K562 (cell line): ENCODE data around the gene RNF151. TPM values are rescaled to one million over a fixed set of nuclear protein-coding genes. Genes with fewer than 3 reads are reported as not detected.

ENCODE experiments used
- BACH1 ChIP-seq: fragments of 200-800 bp; sonication (Bioruptor generic); IDR thresholded peaks from 2 replicates; pipeline ENCODE4 v1.6.1; 2016; ENCODE audit warnings: missing genetic modification characterization, missing compliant biosample characterization
- BMI1 ChIP-seq: fragments of 150-350 bp; IDR thresholded peaks from 2 replicates; pipeline ENCODE4 v1.6.1; 2014; ENCODE audit warnings: low read length
- CCNT2 ChIP-seq: IDR thresholded peaks from 2 replicates; pipeline ENCODE4 v1.6.1; 2011; ENCODE audit warnings: borderline replicate concordance, low read depth, mild to moderate bottlenecking, moderate library complexity, mixed read lengths, low read length; ENCODE audit not compliant: insufficient read length; ENCODE audit errors: extremely low read depth
- CREB3L1 ChIP-seq: fragments of 450-650 bp; IDR thresholded peaks from 2 replicates; pipeline ENCODE4 v1.6.1; 2014; ENCODE audit warnings: low read depth, mild to moderate bottlenecking, moderate library complexity, borderline replicate concordance
- CXXC5 ChIP-seq: fragments of 250-450 bp; sonication (Bioruptor Pico); IDR thresholded peaks from 2 replicates; pipeline ENCODE4 v1.8.0; 2022; ENCODE audit warnings: inconsistent platforms, mild to moderate bottlenecking, moderate library complexity
- DPF2 ChIP-seq: fragments of 450-650 bp; IDR thresholded peaks from 2 replicates; pipeline ENCODE4 v1.6.1; 2016
- EP400 ChIP-seq: fragments of 450-650 bp; IDR thresholded peaks from 2 replicates; pipeline ENCODE4 v1.6.1; 2017; ENCODE audit warnings: antibody characterized with exemption, mild to moderate bottlenecking, moderate library complexity
- ETS2 ChIP-seq: IDR thresholded peaks from 2 replicates; pipeline ENCODE4 v1.6.1; 2016; ENCODE audit warnings: borderline replicate concordance, missing genetic modification characterization, mild to moderate bottlenecking, moderate library complexity, missing compliant biosample characterization; ENCODE audit not compliant: poor library complexity, severe bottlenecking
- FOXK2 ChIP-seq, 2 experiments: fragments of 450-650 bp; IDR thresholded peaks in 1 of 2; conservative IDR thresholded peaks in 1 of 2; 2 replicates each; pipeline ENCODE4 v1.6.1; 2016; ENCODE audit warnings: low read depth in 2 of 2, mild to moderate bottlenecking in 1 of 2
- MYBL2 ChIP-seq, 2 experiments: fragments of 450-650 bp in 1 of 2; sonication (generic) in 1 of 2; formaldehyde crosslinking in 1 of 2; IDR thresholded peaks; 2 replicates each; pipeline versions ENCODE4 v1.6.1 to v1.8.1; 2017 to 2022; ENCODE audit warnings: borderline replicate concordance in 1 of 2, inconsistent platforms in 1 of 2, low read depth in 1 of 2, mild to moderate bottlenecking in 1 of 2, missing genetic modification reagents in 1 of 2, moderate library complexity in 1 of 2
- PTTG1 ChIP-seq: fragments of 450-650 bp; IDR thresholded peaks from 2 replicates; pipeline ENCODE4 v1.6.1; 2016; ENCODE audit warnings: low read depth, mild to moderate bottlenecking, missing genetic modification characterization, missing compliant biosample characterization
- ZNF184 ChIP-seq: sonication (generic); formaldehyde crosslinking; IDR thresholded peaks from 2 replicates; pipeline ENCODE4 v1.5.0; 2020; ENCODE audit warnings: missing genetic modification reagents
- ZNF197 ChIP-seq: fragments of 200-800 bp; sonication (Bioruptor generic); IDR thresholded peaks from 2 replicates; pipeline ENCODE4 v1.6.1; 2016; ENCODE audit warnings: low read depth, missing genetic modification characterization, missing compliant biosample characterization
- ZNF280B ChIP-seq: fragments of 250-450 bp; sonication (Bioruptor Pico); IDR thresholded peaks from 2 replicates; pipeline ENCODE4 v1.5.1; 2021; ENCODE audit warnings: mild to moderate bottlenecking
- ZNF311 ChIP-seq: fragments of 250-450 bp; sonication (Bioruptor Pico); IDR thresholded peaks from 2 replicates; pipeline ENCODE4 v1.4.0; 2020; ENCODE audit warnings: mild to moderate bottlenecking, moderate library complexity
- ZNF561 ChIP-seq: fragments of 450-650 bp; formaldehyde crosslinking; conservative IDR thresholded peaks from 2 replicates; pipeline ENCODE4 v1.4.0; 2020; ENCODE audit warnings: mild to moderate bottlenecking, moderate library complexity
- polyA plus RNA-seq, 8 experiments: library from polyadenylated mRNA; depleted of rRNA in 4 of 8; stranded (reverse) in 5 of 8; unstranded in 3 of 8; fragments of >200 nt; fragmentation: Nextera tagmentation in 2 of 8; fragmentation: Illumina TruSeq in 1 of 8; extraction: Ambion mirVana in 2 of 8; extraction: Trizol in 1 of 8; gene quantifications; 2 replicates each; pipeline versions ENCODE4 v1.2.1 to v1.2.3, GENCODE V29; 2011 to 2014; ENCODE audit warnings: inconsistent platforms in 1 of 8, missing spikeins in 1 of 8
- total RNA-seq, 7 experiments: library from RNA; depleted of rRNA in 6 of 7; stranded (reverse); fragments of >200 nt in 6 of 7; fragmentation: Illumina TruSeq in 2 of 7; extraction: Trizol in 2 of 7; gene quantifications; 2 replicates each; pipeline versions ENCODE4 v1.2.1 to v1.2.3, GENCODE V29; 2011 to 2021; ENCODE audit warnings: low replicate concordance in 1 of 7
- TF ChIP-seq, protein P1 (sequence below), 3 experiments: fragments of 200-800 bp in 1 of 3; fragments of 250-450 bp in 1 of 3; fragments of 450-650 bp in 1 of 3; sonication (Bioruptor Pico) in 1 of 3; sonication (Bioruptor generic) in 1 of 3; formaldehyde crosslinking in 1 of 3; IDR thresholded peaks; 2 replicates each; pipeline versions ENCODE4 v1.6.1 to v1.8.0; 2016 to 2022; ENCODE audit warnings: mild to moderate bottlenecking in 2 of 3, missing genetic modification characterization in 2 of 3, missing compliant biosample characterization in 1 of 3, moderate library complexity in 1 of 3
- TF ChIP-seq, protein P2 (sequence below): IDR thresholded peaks from 2 replicates; pipeline ENCODE4 v1.6.1; 2011; ENCODE audit not compliant: insufficient read length; ENCODE audit errors: extremely low read depth

The RNF151 gene
- total and polyA plus RNA-seq, 9 of the 15 experiments (the other 6 are each of a cell fraction or from before 2014, with no cell fraction given), result not detected

DNA sequence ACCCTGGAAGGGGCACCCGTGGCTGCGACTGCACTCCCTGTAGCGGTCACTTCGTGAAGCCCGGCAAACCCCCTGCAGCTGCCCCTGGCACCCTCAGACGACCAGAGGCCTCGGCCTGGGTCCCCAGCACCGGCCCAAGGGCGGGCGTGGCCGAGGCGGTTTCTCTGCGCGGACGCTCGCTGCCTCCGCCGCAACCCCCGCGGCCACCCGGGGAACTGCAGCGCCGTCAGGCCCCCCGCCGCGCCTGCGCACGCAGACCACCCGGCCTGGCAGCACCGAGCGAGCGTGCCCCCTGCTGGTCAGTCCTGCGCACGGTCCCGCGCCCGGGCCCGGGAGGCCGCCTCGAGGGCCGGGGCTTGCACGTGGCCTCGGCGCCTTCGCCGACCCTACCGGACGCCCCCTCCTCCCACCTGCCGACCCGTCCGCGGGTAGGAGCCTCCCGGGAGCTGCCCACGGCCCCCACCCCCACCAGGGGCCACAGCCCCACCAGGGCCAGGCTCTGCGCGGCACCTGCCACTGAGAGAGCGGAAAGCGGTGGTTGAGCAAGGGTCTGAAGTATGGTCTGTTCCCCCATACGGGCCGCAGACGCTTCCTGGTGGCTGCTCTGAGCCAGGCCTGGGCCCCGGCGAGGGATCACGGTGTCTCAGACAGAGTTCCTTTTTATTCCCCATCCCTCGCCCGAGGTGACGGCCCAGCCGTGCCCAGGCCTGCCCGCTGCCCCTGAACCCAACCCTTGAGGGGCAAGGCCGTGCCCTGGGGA lies 36.9 kb upstream of the RNF151 start (continued):
- TF ChIP-seq ZNF280B (no peak), CCNT2 (peak; percentile 77), EP400 (peak; percentile 35; the same call in 1 of the 2 replicates), ZNF197 (no peak), CXXC5 (CRISPR knock-in tag) (peak; percentile 85), BMI1 (no peak), PTTG1 (tag) (no peak), ZNF311 (CRISPR knock-in tag) (no peak), ETS2 (tag) (no peak), CREB3L1 (peak; percentile 63), FOXK2 (conservative IDR thresholded peaks at IDR 0.05 in 1 of 2, IDR thresholded peaks at IDR 0.05 in 1 of 2; ENCODE audit: low read depth in 2 of 2) (no peak), MYBL2 (IDR thresholded peaks at IDR 0.05; ENCODE audit: low read depth) (no peak), MYBL2 (CRISPR knock-in tag; IDR thresholded peaks at IDR 0.05; ENCODE audit: borderline replicate concordance) (no peak), BACH1 (tag) (no peak), DPF2 (no peak), ZNF561 (CRISPR knock-in tag) (no peak), ZNF184 (no peak)
- TF ChIP-seq, protein P1, sequence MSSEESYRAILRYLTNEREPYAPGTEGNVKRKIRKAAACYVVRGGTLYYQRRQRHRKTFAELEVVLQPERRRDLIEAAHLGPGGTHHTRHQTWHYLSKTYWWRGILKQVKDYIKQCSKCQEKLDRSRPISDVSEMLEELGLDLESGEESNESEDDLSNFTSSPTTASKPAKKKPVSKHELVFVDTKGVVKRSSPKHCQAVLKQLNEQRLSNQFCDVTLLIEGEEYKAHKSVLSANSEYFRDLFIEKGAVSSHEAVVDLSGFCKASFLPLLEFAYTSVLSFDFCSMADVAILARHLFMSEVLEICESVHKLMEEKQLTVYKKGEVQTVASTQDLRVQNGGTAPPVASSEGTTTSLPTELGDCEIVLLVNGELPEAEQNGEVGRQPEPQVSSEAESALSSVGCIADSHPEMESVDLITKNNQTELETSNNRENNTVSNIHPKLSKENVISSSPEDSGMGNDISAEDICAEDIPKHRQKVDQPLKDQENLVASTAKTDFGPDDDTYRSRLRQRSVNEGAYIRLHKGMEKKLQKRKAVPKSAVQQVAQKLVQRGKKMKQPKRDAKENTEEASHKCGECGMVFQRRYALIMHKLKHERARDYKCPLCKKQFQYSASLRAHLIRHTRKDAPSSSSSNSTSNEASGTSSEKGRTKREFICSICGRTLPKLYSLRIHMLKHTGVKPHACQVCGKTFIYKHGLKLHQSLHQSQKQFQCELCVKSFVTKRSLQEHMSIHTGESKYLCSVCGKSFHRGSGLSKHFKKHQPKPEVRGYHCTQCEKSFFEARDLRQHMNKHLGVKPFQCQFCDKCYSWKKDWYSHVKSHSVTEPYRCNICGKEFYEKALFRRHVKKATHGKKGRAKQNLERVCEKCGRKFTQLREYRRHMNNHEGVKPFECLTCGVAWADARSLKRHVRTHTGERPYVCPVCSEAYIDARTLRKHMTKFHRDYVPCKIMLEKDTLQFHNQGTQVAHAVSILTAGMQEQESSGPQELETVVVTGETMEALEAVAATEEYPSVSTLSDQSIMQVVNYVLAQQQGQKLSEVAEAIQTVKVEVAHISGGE (CRISPR knock-in tag; IDR thresholded peaks at IDR 0.05), result peak in 1 of 3 experiments; percentile 75; a peak in 2 of 6 replicates
- TF ChIP-seq, protein P2, sequence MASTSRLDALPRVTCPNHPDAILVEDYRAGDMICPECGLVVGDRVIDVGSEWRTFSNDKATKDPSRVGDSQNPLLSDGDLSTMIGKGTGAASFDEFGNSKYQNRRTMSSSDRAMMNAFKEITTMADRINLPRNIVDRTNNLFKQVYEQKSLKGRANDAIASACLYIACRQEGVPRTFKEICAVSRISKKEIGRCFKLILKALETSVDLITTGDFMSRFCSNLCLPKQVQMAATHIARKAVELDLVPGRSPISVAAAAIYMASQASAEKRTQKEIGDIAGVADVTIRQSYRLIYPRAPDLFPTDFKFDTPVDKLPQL, result no peak
